Epithelial cell of proximal tubule (primary cell): ENCODE data around the gene CACNA1E. TPM values are rescaled to one million over a fixed set of nuclear protein-coding genes. Genes with fewer than 3 reads are reported as not detected.

Experiments used
- DNase-seq: peaks from one replicate; pipeline ENCODE4 v3.0.0-alpha.2; 2011; ENCODE audit warnings: low read depth
- H3K4me3 ChIP-seq: 2 replicates; pipeline ENCODE4 v1.5.1; 2011; ENCODE audit warnings: low read depth, mild to moderate bottlenecking, low read length
- total RNA-seq: library from RNA; depleted of rRNA; stranded (reverse); fragments of >200 nt; gene quantifications from 2 replicates; pipeline ENCODE4 v1.2.3, GENCODE V29; 2015
- TF ChIP-seq, protein P1 (sequence below): conservative IDR thresholded peaks from 2 replicates; pipeline ENCODE4 v1.5.1; 2012; ENCODE audit warnings: low read depth, mild to moderate bottlenecking, low read length

Gene CACNA1E
- total RNA-seq, 1 donor from 2014 or later, result 0.06 TPM

DNA sequence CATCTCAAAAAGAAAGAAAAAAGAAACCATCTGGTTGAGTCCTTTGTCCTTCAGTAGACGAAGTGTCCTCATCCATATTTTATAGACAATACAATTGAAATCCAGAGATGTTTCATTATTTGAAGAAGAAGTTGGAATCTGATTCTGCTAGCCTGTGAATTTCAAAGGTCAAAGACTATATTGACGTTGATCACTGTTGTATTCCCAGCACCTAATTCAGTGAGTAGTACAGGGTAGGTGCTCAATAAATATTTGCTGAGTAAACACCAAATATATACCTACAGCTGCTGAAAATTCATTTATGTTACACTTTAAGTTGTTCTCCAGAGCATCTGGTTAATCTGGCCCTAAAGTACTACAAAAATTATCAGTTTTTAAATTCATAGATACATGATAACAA is 135.2 kb downstream of the CACNA1E start:
- TF ChIP-seq, protein P1, sequence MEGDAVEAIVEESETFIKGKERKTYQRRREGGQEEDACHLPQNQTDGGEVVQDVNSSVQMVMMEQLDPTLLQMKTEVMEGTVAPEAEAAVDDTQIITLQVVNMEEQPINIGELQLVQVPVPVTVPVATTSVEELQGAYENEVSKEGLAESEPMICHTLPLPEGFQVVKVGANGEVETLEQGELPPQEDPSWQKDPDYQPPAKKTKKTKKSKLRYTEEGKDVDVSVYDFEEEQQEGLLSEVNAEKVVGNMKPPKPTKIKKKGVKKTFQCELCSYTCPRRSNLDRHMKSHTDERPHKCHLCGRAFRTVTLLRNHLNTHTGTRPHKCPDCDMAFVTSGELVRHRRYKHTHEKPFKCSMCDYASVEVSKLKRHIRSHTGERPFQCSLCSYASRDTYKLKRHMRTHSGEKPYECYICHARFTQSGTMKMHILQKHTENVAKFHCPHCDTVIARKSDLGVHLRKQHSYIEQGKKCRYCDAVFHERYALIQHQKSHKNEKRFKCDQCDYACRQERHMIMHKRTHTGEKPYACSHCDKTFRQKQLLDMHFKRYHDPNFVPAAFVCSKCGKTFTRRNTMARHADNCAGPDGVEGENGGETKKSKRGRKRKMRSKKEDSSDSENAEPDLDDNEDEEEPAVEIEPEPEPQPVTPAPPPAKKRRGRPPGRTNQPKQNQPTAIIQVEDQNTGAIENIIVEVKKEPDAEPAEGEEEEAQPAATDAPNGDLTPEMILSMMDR, result no peak
- no peak for DNase-seq
- no peak overlapping the region for H3K4me3 ChIP-seq

GRCh38 chr1:181620183-181620582 is 136.9 kb downstream of the CACNA1E start:
- TF ChIP-seq, protein P1, result no peak
- no peak overlapping the region for H3K4me3 ChIP-seq
- DNase-seq, result no peak

GRCh38 chr1:181623850-181624249 is 140.5 kb downstream of the CACNA1E start:
- no peak for DNase-seq
- H3K4me3 ChIP-seq, result no peak overlapping the region
- TF ChIP-seq, protein P1, result no peak

DNA sequence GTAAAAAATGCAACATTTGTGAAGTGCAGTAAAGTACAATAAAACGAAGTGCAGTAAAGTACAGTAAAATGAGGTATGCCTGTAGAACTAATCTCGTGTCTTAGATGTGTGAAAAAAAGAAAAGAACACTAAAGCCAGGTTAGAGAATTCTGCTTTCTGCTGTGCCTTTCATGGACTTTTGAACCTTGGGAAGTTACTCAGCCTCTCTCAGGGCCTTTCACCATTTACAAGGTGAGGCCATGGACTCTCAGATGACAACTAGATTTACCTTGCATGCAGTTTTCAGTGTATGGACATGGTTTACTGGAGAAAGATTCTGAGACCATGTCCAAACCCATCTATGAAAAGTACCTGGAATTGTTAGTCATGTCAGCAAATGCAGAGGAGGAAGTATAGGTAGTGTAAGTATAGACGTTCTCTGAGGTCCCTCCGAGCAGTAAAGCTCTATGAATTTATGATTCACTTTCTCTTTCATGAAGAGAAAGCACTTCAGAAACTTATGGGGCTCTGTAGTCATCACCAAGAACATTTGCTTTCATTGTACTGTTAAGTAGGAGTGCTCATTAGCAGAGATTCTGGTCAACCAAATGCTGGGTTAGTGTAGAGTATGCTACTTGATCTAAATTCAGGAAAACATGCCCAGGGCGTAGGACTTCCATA is 143.1 kb downstream of the CACNA1E start:
- TF ChIP-seq, protein P1, result no peak
- H3K4me3 ChIP-seq, result no peak overlapping the region
- DNase-seq, result no peak

GRCh38 chr1:181630398-181630797 is 147.1 kb downstream of the CACNA1E start:
- H3K4me3 ChIP-seq, result no peak overlapping the region
- TF ChIP-seq, protein P1, result no peak
- DNase-seq, result no peak

GRCh38 chr1:181630838-181631237 is 147.5 kb downstream of the CACNA1E start:
- TF ChIP-seq, protein P1, result no peak
- DNase-seq, result no peak
- H3K4me3 ChIP-seq, result no peak overlapping the region

- TF ChIP-seq, protein P1, result no peak
- H3K4me3 ChIP-seq, result no peak overlapping the region
Observed at GRCh38 chr1:181632492-181632891, 149.2 kb downstream of the CACNA1E start.

More at GRCh38 chr1:181632492-181632891, 149.2 kb downstream of the CACNA1E start:
- DNase-seq, result no peak
